Skeletal muscle tissue (tissue), 4 donors: Measurements from ENCODE around the gene CDC37. TPM values are rescaled to one million over a fixed set of nuclear protein-coding genes. Genes with fewer than 3 reads are reported as not detected.
A peak's percentile ranks its signal among the peaks of the same experiment; 100 is the strongest.

Experiments used
- H3K27ac ChIP-seq: one replicate; pipeline ENCODE4 v1.7.0; 2013; ENCODE audit warnings: mild to moderate bottlenecking, low read depth, low read length, inconsistent platforms
- H3K27me3 ChIP-seq, 3 donors: one replicate each; pipeline ENCODE4 v1.7.0; 2013; ENCODE audit warnings: low read length in 3 of 3; ENCODE audit not compliant: control insufficient read depth in 3 of 3, insufficient read depth in 3 of 3
- H3K36me3 ChIP-seq, 3 donors: one replicate each; pipeline ENCODE4 v1.7.0; 2013; ENCODE audit warnings: low read length in 3 of 3; ENCODE audit not compliant: control insufficient read depth in 3 of 3, insufficient read depth in 3 of 3
- H3K4me1 ChIP-seq, 3 donors: one replicate each; pipeline ENCODE4 v1.7.0; 2013; ENCODE audit warnings: low read length in 3 of 3, mild to moderate bottlenecking in 3 of 3; ENCODE audit not compliant: control insufficient read depth in 3 of 3, insufficient read depth in 3 of 3
- H3K4me3 ChIP-seq, 3 donors: one replicate each; pipeline ENCODE4 v1.7.0; 2013; ENCODE audit warnings: low read length in 3 of 3
- H3K9ac ChIP-seq, 3 donors: one replicate each; pipeline ENCODE4 v1.7.0; 2013; ENCODE audit warnings: low read length in 3 of 3, mild to moderate bottlenecking in 3 of 3, moderate library complexity in 2 of 3, low read depth in 1 of 3
- H3K9me3 ChIP-seq, 3 donors: one replicate each; pipeline ENCODE4 v1.7.0; 2013; ENCODE audit warnings: low read length in 3 of 3; ENCODE audit not compliant: control insufficient read depth in 3 of 3
- total RNA-seq: library from RNA; depleted of rRNA; stranded (reverse); fragments of >200 nt; gene quantifications from one replicate; pipeline ENCODE4 v1.2.3, GENCODE V29; 2014
- donor health status: Osteomylitis.

CDC37 gene
- total RNA-seq, 1 donor from 2014 or later, result 73.1 TPM

GRCh38 chr19:10431254-10431942, 28.1 kb upstream of the CDC37 start:
- Histone ChIP-seq H3K27me3 (no peaks in the 10 kb centered on the region), H3K36me3 (peaks cover 0 to 2% (median 0%) of the 10 kb centered on the region in 3 donors), H3K9ac (peak overlapping the region; percentile 72 to 87 (median 83)), H3K9me3 (no peaks in the 10 kb centered on the region), H3K4me1 (peaks cover 15 to 37% (median 35%) of the 10 kb centered on the region in 3 donors), H3K27ac (peak overlapping the region; percentile 96), H3K4me3 (peak overlapping the region; percentile 74 to 90 (median 74))

GRCh38 chr19:10430505-10431253, 27.3 kb upstream of the CDC37 start:
- Histone ChIP-seq H3K4me3 (peak overlapping the region; percentile 74 to 90 (median 74)), H3K4me1 (peaks cover 15 to 34% (median 32%) of the 10 kb centered on the region in 3 donors), H3K36me3 (peaks cover 0 to 2% (median 0%) of the 10 kb centered on the region in 3 donors), H3K9me3 (no peaks in the 10 kb centered on the region), H3K27ac (peak overlapping the region; percentile 96), H3K27me3 (no peaks in the 10 kb centered on the region), H3K9ac (peak overlapping the region; percentile 72 to 87 (median 83))

GRCh38 chr19:10428996-10429381, 25.6 kb upstream of the CDC37 start:
- no peak overlapping the region for H3K27ac ChIP-seq
- H3K4me3 ChIP-seq, result no peak overlapping the region
- peaks cover 18 to 34% (median 31%) of the 10 kb centered on the region in 3 donors for H3K4me1 ChIP-seq
- no peaks in the 10 kb centered on the region for H3K36me3 ChIP-seq
- no peaks in the 10 kb centered on the region for H3K9me3 ChIP-seq
- no peak overlapping the region for H3K9ac ChIP-seq
- H3K27me3 ChIP-seq, result peaks cover 0 to 5% (median 1%) of the 10 kb centered on the region in 3 donors

GRCh38 chr19:10427169-10427568, 23.8 kb upstream of the CDC37 start:
- no peaks in the 10 kb centered on the region for H3K9me3 ChIP-seq
- H3K27me3 ChIP-seq, result peaks cover 7 to 21% (median 17%) of the 10 kb centered on the region in 3 donors
- H3K4me3 ChIP-seq, result no peak overlapping the region
- no peaks in the 10 kb centered on the region for H3K36me3 ChIP-seq
- H3K27ac ChIP-seq, result no peak overlapping the region
- peaks cover 15 to 22% (median 17%) of the 10 kb centered on the region in 3 donors for H3K4me1 ChIP-seq
- no peak overlapping the region for H3K9ac ChIP-seq

GRCh38 chr19:10424011-10424637, 20.8 kb upstream of the CDC37 start:
- H3K36me3 ChIP-seq, result no peaks in the 10 kb centered on the region
- no peaks in the 10 kb centered on the region for H3K9me3 ChIP-seq
- peak overlapping the region; percentile 48 to 79 (median 64) for H3K4me3 ChIP-seq
- H3K9ac ChIP-seq, result peak overlapping the region; percentile 59 to 82 (median 77)
- no peak overlapping the region for H3K27ac ChIP-seq
- peaks cover 36 to 50% (median 46%) of the 10 kb centered on the region in 3 donors for H3K27me3 ChIP-seq
- peaks cover 23 to 31% (median 23%) of the 10 kb centered on the region in 3 donors for H3K4me1 ChIP-seq

GRCh38 chr19:10422846-10423245, 19.5 kb upstream of the CDC37 start:
- Histone ChIP-seq H3K9ac (no peak overlapping the region), H3K4me1 (peaks cover 31 to 41% (median 32%) of the 10 kb centered on the region in 3 donors), H3K9me3 (no peaks in the 10 kb centered on the region), H3K27me3 (peaks cover 46 to 57% (median 57%) of the 10 kb centered on the region in 3 donors), H3K27ac (no peak overlapping the region), H3K36me3 (no peaks in the 10 kb centered on the region), H3K4me3 (no peak overlapping the region)

GRCh38 chr19:10422046-10422461, 18.7 kb upstream of the CDC37 start:
- Histone ChIP-seq H3K4me1 (peaks cover 34 to 47% (median 34%) of the 10 kb centered on the region in 3 donors), H3K9me3 (no peaks in the 10 kb centered on the region), H3K27ac (no peak overlapping the region), H3K9ac (peak overlapping the region in 1 of 3 donors; percentile 33), H3K4me3 (no peak overlapping the region), H3K27me3 (peaks cover 54 to 65% (median 65%) of the 10 kb centered on the region in 3 donors), H3K36me3 (no peaks in the 10 kb centered on the region)

- Histone ChIP-seq H3K4me1 (peaks cover 36 to 51% (median 37%) of the 10 kb centered on the region in 3 donors), H3K9me3 (no peaks in the 10 kb centered on the region), H3K27me3 (peaks cover 58 to 69% (median 68%) of the 10 kb centered on the region in 3 donors), H3K4me3 (no peak overlapping the region), H3K36me3 (no peaks in the 10 kb centered on the region), H3K9ac (peak overlapping the region in 1 of 3 donors; percentile 33), H3K27ac (no peak overlapping the region)
These were observed 18.1 kb upstream of the CDC37 start for GRCh38 chr19:10421240-10422045.
